ENCODE results near the gene LPIN2.

DNA sequence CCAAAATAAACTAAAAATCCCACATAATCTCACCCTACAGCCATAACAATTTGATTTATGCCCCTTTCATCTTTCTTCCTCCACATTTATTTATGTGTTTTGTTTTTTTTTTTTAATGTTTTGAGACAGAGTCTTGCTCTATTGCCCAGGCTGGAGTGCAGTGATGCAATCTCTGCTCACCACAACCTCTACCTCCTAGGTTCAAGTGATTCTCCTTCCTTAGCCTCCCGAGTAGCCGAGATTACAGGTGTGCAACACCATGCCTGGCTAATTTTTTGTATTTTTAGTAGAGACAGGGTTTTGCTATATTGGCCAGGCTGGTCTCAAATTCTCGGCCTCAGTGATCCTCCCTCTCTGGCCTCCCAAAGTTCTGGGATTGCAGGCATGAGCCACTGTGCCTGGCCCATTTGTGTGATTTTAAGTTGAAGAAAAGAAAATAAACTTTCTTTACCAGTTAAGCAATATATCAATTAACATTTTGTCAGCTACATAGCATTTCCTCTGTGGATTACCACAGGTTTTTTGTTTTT is 35.9 kb upstream of the LPIN2 start:
- TF ChIP-seq, protein P1, sequence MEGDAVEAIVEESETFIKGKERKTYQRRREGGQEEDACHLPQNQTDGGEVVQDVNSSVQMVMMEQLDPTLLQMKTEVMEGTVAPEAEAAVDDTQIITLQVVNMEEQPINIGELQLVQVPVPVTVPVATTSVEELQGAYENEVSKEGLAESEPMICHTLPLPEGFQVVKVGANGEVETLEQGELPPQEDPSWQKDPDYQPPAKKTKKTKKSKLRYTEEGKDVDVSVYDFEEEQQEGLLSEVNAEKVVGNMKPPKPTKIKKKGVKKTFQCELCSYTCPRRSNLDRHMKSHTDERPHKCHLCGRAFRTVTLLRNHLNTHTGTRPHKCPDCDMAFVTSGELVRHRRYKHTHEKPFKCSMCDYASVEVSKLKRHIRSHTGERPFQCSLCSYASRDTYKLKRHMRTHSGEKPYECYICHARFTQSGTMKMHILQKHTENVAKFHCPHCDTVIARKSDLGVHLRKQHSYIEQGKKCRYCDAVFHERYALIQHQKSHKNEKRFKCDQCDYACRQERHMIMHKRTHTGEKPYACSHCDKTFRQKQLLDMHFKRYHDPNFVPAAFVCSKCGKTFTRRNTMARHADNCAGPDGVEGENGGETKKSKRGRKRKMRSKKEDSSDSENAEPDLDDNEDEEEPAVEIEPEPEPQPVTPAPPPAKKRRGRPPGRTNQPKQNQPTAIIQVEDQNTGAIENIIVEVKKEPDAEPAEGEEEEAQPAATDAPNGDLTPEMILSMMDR (conservative IDR thresholded peaks at IDR 0.05; ENCODE audit: low read depth in 2 of 2): no peak
- TF ChIP-seq EZH2 (IDR thresholded peaks at IDR 0.05; ENCODE audit: low read depth, unreplicated experiment) (no peak), EZH2phosphoT487 (IDR thresholded peaks at IDR 0.05; ENCODE audit: unreplicated experiment) (no peak), CREB1 (CRISPR knock-in tag; IDR thresholded peaks at IDR 0.05; ENCODE audit: low read depth) (no peak), JUNB (IDR thresholded peaks at IDR 0.05; ENCODE audit: unreplicated experiment) (no peak), POLR2AphosphoS5 (IDR thresholded peaks at IDR 0.05; ENCODE audit: low read depth) (no peak), STAT1 (IDR thresholded peaks at IDR 0.05; ENCODE audit: unreplicated experiment) (no peak), NANOG (IDR thresholded peaks at IDR 0.05; ENCODE audit: borderline replicate concordance) (no peak), ZNF331 (CRISPR knock-in tag; IDR thresholded peaks at IDR 0.05; ENCODE audit: low read depth) (no peak)
- TF ChIP-seq, protein P2, sequence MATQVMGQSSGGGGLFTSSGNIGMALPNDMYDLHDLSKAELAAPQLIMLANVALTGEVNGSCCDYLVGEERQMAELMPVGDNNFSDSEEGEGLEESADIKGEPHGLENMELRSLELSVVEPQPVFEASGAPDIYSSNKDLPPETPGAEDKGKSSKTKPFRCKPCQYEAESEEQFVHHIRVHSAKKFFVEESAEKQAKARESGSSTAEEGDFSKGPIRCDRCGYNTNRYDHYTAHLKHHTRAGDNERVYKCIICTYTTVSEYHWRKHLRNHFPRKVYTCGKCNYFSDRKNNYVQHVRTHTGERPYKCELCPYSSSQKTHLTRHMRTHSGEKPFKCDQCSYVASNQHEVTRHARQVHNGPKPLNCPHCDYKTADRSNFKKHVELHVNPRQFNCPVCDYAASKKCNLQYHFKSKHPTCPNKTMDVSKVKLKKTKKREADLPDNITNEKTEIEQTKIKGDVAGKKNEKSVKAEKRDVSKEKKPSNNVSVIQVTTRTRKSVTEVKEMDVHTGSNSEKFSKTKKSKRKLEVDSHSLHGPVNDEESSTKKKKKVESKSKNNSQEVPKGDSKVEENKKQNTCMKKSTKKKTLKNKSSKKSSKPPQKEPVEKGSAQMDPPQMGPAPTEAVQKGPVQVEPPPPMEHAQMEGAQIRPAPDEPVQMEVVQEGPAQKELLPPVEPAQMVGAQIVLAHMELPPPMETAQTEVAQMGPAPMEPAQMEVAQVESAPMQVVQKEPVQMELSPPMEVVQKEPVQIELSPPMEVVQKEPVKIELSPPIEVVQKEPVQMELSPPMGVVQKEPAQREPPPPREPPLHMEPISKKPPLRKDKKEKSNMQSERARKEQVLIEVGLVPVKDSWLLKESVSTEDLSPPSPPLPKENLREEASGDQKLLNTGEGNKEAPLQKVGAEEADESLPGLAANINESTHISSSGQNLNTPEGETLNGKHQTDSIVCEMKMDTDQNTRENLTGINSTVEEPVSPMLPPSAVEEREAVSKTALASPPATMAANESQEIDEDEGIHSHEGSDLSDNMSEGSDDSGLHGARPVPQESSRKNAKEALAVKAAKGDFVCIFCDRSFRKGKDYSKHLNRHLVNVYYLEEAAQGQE (IDR thresholded peaks at IDR 0.05; ENCODE audit: unreplicated experiment): no peak
- TF ChIP-seq, protein P3, sequence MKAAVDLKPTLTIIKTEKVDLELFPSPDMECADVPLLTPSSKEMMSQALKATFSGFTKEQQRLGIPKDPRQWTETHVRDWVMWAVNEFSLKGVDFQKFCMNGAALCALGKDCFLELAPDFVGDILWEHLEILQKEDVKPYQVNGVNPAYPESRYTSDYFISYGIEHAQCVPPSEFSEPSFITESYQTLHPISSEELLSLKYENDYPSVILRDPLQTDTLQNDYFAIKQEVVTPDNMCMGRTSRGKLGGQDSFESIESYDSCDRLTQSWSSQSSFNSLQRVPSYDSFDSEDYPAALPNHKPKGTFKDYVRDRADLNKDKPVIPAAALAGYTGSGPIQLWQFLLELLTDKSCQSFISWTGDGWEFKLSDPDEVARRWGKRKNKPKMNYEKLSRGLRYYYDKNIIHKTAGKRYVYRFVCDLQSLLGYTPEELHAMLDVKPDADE (IDR thresholded peaks at IDR 0.05): no peak
